Head of caudate nucleus (tissue), 42 donors: ENCODE data around the gene L3MBTL1.
"Not testable (repeated sequence)": the region's sequence is repeated elsewhere in the genome, so short reads cannot be mapped to it uniquely, and the experiment has no call there.

Experiments
- DNase-seq, 42 donors: peaks; one replicate each; pipeline versions ENCODE4 v3.0.0 to v3.0.0-alpha.2; 2020 to 2021; ENCODE audit warnings: mixed read lengths in 7 of 42
- intact Hi-C: fragments of 100-400 bp; cut with DNase I; formaldehyde crosslinking; loops from one replicate; pipeline ENCODE4 v1.15.0; 2022

The L3MBTL1 gene

DNA sequence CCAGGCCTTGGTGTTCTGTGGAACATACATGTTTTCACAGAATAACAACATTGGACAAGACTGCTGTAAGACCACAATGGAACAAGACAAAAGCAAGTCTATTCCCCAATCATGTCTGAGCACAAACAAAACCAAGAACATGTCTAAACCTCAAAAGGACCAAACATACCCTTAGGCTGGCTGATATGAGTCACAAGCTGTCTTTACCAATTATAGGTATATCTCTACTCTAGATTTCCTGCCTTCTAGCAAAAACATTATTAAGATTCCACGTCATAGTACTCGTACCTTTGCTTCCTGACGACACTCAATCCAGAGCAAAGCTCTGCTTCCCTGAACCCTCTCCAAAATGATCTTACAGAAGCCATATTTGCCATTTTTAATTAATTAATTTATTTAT, 15.4 kb upstream of the L3MBTL1 start:
- intact Hi-C loops = no loop called here

DNA sequence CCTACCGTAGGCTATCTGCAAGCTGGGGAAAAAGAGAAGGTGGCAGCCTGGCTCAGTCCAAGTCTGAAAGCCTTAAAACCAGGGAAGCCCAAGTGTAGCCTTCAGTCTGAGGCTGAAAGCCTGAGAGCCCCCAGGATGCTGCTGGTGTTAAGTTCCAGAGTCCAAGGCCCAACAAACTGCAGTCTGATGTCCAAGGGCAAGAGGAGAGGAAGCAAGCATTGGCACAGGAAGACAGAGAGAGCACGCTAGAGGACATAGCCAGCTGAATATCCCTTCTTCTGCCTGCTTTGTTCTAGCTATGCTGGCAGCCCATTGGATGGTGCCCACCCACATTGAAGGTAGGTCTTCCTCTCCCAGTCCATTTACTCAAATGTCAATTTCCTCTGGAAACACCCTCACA, 12.1 kb upstream of the L3MBTL1 start:
- intact Hi-C loops = no loop called here
- no peak for DNase-seq

More for the DNA sequence above, 15.4 kb upstream of the L3MBTL1 start:
- DNase-seq = no peak

DNA sequence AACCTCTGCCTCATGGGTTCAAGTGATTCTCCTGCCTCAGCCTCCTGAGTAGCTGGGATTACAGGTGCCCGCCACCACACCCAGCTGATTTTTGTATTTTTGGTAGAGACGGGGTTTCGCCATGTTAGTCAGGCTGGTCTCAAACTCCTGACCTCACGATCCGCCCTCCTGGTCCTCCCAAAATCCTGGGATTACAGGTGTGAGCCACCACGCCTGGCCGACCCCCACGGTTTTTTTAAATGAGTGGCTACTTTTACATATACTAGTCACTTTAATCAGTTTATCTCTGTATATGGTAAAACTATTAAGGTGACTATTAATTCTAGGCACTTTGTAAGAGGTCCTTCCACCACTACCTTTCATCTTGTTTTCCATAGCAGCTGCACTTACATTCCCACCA, 5.5 kb upstream of the L3MBTL1 start:
- DNase-seq, intact Hi-C loops: not testable (repeated sequence)

DNA sequence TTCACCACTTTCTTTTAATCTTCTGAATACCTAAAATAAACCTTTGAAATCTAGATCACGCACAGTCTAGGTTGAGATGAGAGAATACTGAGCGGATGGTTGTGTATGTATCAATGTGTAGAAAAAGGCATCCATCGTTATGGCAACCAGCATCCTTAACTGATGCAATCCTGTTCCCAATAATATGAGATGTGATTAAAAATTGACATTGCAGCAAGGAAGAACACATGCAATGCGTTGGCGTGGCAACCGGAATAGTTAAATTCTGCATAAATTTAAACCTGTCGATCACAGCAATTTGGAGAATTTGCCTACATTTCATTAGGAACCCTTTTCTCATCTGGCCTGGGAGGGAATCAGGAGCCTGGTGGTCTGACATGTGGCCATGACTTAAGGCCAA, 1.3 kb upstream of the L3MBTL1 start:
- intact Hi-C loops = no loop called here

GRCh38 chr20:43508106-43508505, 609 bp downstream of the L3MBTL1 start:
- intact Hi-C loops = no loop called here
- DNase-seq = no peak

More for the DNA sequence above, 1.3 kb upstream of the L3MBTL1 start:
- peak in 15 of 42 donors; percentile 6 to 60 (median 31) for DNase-seq

DNA sequence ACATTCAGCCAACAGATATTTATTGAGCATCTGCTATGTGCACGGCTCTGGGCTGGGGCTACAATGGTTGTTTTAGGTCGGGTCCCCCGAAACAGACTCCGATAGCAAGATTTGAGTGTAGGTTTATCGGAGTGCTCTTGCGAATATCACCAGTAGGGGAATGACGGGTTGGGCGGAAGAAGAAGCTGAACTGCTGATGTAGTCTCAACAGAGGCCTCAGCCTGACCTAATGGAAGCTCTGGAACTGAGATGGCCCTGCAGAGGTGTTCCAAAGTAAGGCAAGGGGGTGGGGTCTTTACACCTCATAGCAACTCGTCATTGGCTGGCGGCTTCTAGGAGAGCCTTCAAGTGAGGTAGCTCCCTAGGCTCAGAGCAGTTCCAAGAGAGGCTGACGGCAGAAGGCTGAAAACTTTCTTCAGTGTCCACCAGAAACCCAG, 1.1 kb downstream of the L3MBTL1 start:
- intact Hi-C loops = no loop called here
- no peak for DNase-seq

DNA sequence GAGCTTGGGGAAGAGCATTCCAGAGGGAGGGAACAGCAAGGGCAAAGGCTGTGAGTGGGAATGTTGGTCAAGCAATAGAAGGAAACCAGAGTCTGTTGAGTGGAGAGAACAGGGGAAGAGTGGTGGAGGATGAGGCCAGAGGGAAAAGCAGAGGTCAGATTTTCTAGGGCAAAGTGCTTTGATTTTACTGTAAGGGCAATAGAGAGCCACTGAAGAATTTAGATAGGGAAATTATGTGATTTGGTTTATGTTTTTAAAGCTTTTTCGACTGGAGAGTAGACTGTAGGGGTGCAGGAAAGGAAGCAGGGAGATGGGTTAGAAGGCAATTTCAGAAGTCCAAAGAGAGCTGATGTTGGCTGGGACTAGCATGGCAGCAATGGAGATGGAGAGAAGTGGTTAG, 4.4 kb downstream of the L3MBTL1 start:
- intact Hi-C loops = loop anchor here (10.0 kb wide), 1 partner anchor 57 kb away; the partner anchor contains the start of gene SRSF6

DNA sequence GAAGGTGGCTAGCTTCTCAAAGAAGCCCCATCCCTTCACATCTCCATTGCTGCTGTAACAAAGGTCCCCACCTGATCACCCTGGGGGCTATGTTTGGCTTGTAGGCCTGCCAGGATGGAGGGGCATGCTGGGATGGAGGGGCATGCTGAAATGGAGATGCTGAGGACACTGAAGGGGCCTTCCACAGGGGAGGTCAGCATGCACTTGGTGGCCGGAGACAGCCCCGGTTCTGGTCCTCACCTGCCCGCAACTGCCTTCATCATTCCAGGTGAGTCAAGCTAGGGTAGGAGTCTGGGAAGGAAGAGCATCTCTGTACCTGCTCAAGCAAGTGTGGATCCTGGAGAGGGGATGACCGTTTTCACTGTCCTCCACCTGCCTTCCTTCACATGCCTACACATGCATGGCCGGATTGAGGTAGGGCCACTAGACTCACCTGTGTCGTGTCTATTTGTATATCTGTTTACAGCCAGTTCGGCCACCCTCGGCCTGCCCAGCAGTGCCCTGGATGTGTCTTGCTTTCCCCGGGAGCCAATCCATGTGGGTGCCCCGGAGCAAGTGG, 6.0 kb downstream of the L3MBTL1 start:
- DNase-seq = no peak
- intact Hi-C loops = loop anchor here (10.0 kb wide), 1 partner anchor 59 kb away; the partner anchor contains the start of gene SRSF6

More for the DNA sequence above, 4.4 kb downstream of the L3MBTL1 start:
- DNase-seq = no peak

DNA sequence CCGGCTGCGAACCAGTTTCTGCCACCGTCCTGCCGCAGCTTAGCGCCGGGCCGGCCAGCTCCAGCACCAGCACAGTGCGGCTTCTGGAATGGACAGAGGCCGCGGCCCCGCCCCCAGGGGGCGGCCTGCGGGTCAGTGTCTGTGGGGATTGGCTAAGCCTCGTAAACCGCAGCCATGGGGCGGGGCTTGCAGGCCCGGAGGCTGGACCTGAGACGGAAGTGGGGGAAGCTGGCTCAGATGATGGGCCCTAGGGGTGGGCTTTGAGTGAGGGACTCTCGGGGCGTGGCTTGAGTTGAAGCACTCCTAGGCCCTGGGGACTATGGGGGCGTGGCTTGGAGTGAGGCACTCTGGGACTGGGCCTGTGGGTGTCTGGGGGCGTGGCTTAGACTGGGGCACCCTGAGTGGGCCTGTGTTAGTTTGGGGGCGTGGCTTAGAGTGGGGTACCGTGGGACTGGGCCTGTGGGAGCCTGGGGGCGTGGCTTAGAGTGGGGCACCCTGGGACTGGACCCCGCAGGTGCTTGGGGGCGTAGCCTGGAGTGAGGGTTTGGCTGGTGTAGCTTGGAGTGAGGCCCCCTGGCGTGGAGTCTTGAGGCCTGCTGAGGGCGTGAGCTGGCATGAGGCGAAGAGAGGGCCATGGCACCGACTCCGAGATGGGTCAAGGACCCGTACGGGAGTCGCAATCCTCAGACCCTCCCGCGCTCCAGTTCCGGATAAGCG, 6.6 kb downstream of the L3MBTL1 start:
- intact Hi-C loops = loop anchor here (10.0 kb wide), 1 partner anchor 59 kb away; the partner anchor contains the start of gene SRSF6
- peak; percentile 89 to 100 (median 97) for DNase-seq

GRCh38 chr20:43514648-43514999, 7.1 kb downstream of the L3MBTL1 start:
- DNase-seq = peak in 16 of 42 donors; percentile 16 to 62 (median 35)

GRCh38 chr20:43515628-43516027, 8.1 kb downstream of the L3MBTL1 start:
- intact Hi-C loops = loop anchor here (10.0 kb wide), 1 partner anchor 61 kb away; the partner anchor contains the start of gene SRSF6
- DNase-seq = peak in 10 of 42 donors; percentile 18 to 54 (median 36)

More at GRCh38 chr20:43514648-43514999, 7.1 kb downstream of the L3MBTL1 start:
- intact Hi-C loops = loop anchor here (10.0 kb wide), 1 partner anchor 60 kb away; the partner anchor contains the start of gene SRSF6

DNA sequence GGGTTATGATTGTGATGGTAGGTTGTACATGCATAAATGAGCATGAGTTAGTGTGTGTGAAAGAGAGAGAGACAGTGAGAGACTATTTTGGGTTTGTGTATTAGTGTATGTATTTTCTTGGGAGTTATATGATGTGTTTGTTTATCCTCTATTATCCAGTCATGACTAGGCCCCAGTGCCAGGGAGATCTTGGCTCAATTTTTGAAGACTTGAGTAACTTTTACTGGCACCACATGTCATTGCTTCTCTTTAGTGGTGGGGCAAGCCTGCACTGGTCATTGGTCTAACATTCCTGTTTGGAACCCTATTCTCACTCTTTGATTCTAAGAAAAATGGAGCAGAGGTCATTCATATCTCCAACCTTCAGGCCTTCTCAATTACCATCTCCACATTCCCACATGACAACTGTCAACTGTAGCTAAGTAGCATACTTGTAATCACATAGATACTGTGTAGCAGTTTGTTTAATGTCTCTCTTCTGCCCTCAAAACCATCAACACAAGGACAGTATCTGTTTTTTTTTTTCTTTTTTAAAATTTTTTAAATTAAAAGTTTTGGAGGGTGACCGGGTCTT, 8.8 kb downstream of the L3MBTL1 start:
- intact Hi-C loops = loop anchor here (10.0 kb wide), 1 partner anchor 62 kb away; the partner anchor contains the start of gene SRSF6
- DNase-seq = no peak

DNA sequence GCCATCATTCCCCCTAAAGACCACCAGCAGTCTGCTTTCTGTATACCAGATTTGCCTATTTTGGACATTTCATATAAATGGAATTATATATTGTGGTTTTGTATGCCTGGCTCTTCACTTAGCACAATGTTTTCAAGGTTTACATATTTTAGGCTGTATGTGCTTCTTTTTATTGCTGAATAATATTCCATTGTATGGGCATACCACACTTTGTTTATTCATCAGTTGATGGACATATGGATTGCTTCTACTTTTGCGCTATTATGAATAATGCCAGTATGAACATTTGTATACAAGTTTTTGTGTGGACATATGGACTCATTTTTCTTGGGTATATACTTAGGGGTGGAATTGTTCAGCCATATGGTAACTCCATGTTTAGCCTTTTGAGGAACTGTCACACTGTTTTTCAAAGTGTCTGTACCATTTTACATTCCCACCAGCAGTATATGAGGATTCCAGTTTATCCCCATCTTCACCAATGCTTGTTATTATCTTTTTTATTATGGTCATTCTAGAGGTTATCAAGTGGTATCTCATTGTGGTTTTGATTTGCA, 12.7 kb downstream of the L3MBTL1 start:
- intact Hi-C loops = no loop called here
- DNase-seq = no peak

GRCh38 chr20:43525021-43525420, 17.5 kb downstream of the L3MBTL1 start:
- intact Hi-C loops = no loop called here
- peak in 1 of 42 donors; percentile 4 for DNase-seq

GRCh38 chr20:43528258-43528875, 20.9 kb downstream of the L3MBTL1 start:
- intact Hi-C loops = no loop called here
- peak in 1 of 42 donors; percentile 24 for DNase-seq

DNA sequence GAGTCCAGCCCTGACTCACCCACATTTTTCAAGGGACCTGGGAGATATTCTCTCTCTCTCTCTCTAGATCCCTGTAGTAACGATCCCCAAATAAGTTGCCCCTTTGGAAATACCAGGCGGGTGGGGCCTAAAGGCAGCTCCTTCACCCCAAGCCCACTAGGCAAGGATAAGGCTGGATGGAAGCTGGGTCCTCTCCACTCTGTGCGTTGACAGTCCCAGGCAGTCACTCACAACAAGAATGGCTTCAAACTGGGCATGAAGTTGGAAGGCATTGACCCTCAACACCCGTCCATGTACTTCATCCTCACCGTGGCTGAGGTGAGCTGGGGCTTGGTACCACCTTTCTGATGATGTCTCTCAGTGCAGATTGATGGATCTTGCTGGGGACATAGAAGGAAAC, 21.6 kb downstream of the L3MBTL1 start:
- intact Hi-C loops = no loop called here
- peak in 1 of 42 donors; percentile 2 for DNase-seq

DNA sequence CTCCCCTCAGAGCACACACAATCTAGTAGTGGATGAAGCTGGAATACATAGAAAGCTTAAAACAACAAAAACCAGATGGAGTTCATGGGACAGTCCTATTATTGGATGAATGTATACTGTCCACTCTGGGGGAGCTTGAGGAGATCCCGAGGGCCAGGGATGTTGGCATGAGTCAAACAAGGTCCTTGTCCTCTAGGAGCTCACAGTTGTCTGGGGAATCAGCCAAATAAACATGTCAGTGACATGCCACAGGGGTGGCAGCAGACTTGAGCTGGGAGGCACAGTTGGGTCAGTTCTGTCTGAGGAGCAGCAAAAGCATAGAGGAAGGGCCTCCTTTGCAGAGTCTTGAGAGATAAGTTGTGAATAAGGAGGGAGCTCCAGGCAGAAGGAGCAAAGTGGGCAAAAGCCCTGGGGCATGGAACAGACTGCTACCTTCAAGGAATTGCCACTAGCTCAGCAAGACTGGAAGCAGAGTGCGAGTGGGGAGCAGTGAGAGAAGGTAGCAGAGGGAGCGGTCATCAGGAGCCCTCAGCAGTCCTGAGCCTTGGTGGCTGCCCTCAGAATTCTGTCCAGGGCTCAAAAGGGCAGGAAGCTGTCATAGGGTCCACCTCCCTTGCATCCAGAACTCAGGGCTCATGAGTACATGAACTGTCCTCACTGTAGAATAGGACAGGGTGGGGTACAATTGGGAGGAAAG, 22.1 kb downstream of the L3MBTL1 start:
- DNase-seq = peak in 1 of 42 donors; percentile 13
- intact Hi-C loops = no loop called here

DNA sequence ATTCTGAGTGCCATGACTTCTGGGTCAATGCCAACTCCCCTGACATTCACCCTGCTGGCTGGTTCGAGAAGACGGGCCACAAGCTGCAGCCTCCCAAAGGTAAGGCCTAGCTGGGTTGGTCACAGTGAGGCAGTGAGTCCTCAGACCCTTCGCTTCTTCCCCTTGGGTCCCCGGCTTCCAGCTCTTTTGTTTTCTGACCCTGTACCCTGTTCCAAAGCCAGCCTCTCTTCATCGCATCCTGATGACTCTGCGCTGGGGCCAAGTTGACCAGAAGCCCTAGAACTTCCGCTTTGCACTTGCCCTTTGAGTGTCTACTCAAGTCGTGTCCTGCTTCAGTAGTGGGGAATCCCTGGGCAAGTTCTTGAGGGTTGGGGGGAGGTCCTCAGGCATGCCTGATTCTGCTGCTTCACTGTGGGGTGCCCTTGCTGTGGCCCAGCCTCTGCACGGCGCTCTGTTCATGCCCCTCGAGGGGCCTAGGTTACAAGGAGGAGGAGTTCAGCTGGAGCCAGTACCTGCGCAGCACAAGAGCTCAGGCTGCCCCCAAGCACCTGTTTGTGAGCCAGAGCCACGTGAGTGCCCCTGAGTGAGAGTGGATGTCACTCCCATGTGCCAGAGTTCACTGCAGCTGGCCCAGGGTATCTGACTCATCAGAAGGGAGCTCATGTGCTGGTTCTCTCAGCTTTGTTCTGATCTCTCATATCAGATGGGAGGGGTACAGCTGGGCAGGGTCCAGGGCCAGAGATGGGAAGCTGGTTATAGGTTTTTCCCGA, 23.0 kb downstream of the L3MBTL1 start:
- peak in 14 of 42 donors; percentile 12 to 62 (median 46) for DNase-seq
- intact Hi-C loops = no loop called here
